HG03565 (cell line): ENCODE data around the gene CDC5L.

ENCODE experiments used
- ATAC-seq: cut with Tn5 transposase; IDR thresholded peaks from one replicate; pipeline ENCODE4 v1.9.1; 2021; ENCODE audit warnings: mild to moderate bottlenecking, moderate library complexity; ENCODE audit not compliant: unreplicated experiment

CDC5L gene

GRCh38 chr6:44495036-44495901, 107.8 kb downstream of the CDC5L start:
- no peak for ATAC-seq

GRCh38 chr6:44496665-44497369, 109.3 kb downstream of the CDC5L start:
- ATAC-seq, result no peak

- no peak for ATAC-seq
These were observed 110.3 kb downstream of the CDC5L start for GRCh38 chr6:44497807-44498206.

- no peak for ATAC-seq
These were observed 110.9 kb downstream of the CDC5L start for GRCh38 chr6:44498436-44498835.

- ATAC-seq, result no peak
These were observed 112.1 kb downstream of the CDC5L start for GRCh38 chr6:44499609-44500008.
